ENCODE measurements around the gene MFF.
A peak's percentile ranks its signal among the peaks of the same experiment; 100 is the strongest.

Gene MFF

GRCh38 chr2:227324995-227325838, at the start of gene MFF:
MFF (plus strand) TSS chr2:227325251; CDS start chr2:227330666, 5,415 bp downstream.
- peak; percentile 90 to 91 for DNase-seq (ENCODE audit: low read depth in 2 of 2)

- DNase-seq (ENCODE audit: low read depth in 2 of 2), result no peak
These were observed 44.2 kb upstream of the MFF start for GRCh38 chr2:227280895-227281294.

- DNase-seq (ENCODE audit: low read depth in 2 of 2), result no peak
These were observed 39.3 kb upstream of the MFF start for GRCh38 chr2:227285741-227286236.

GRCh38 chr2:227287771-227288170, 37.3 kb upstream of the MFF start:
- DNase-seq (ENCODE audit: low read depth in 2 of 2), result no peak

- DNase-seq (ENCODE audit: low read depth in 2 of 2), result no peak
These were observed 32.7 kb upstream of the MFF start for GRCh38 chr2:227292314-227292713.

GRCh38 chr2:227293531-227293930, 31.5 kb upstream of the MFF start:
- no peak for DNase-seq (ENCODE audit: low read depth in 2 of 2)

GRCh38 chr2:227295806-227296205, 29.2 kb upstream of the MFF start:
- DNase-seq (ENCODE audit: low read depth in 2 of 2), result no peak

GRCh38 chr2:227296671-227297405, 28.2 kb upstream of the MFF start:
- DNase-seq (ENCODE audit: low read depth in 2 of 2), result no peak

- no peak for DNase-seq (ENCODE audit: low read depth in 2 of 2)
These were observed 23.5 kb upstream of the MFF start for GRCh38 chr2:227301523-227301922.

- DNase-seq (ENCODE audit: low read depth in 2 of 2), result no peak
These were observed 16.3 kb upstream of the MFF start for GRCh38 chr2:227308784-227309183.

GRCh38 chr2:227310756-227311110, 14.3 kb upstream of the MFF start:
- DNase-seq (ENCODE audit: low read depth in 2 of 2), result no peak

- DNase-seq (ENCODE audit: low read depth in 2 of 2), result no peak
These were observed 13.1 kb upstream of the MFF start for GRCh38 chr2:227311861-227312506.

- no peak for DNase-seq (ENCODE audit: low read depth in 2 of 2)
These were observed 12.5 kb upstream of the MFF start for GRCh38 chr2:227312579-227312978.

- no peak for DNase-seq (ENCODE audit: low read depth in 2 of 2)
These were observed 11.7 kb upstream of the MFF start for GRCh38 chr2:227313310-227313709.

- DNase-seq (ENCODE audit: low read depth in 2 of 2), result no peak
These were observed 7.2 kb upstream of the MFF start for GRCh38 chr2:227317834-227318233.

- DNase-seq (ENCODE audit: low read depth in 2 of 2), result no peak
These were observed 4.6 kb upstream of the MFF start for GRCh38 chr2:227320305-227321094.

- DNase-seq (ENCODE audit: low read depth in 2 of 2), result no peak
These were observed 2.4 kb upstream of the MFF start for GRCh38 chr2:227322530-227323205.

- no peak for DNase-seq (ENCODE audit: low read depth in 2 of 2)
These were observed 1.2 kb upstream of the MFF start for GRCh38 chr2:227323818-227324217.

GRCh38 chr2:227324642-227324994, 433 bp upstream of the MFF start:
- peak in 1 of 2 donors; percentile 2 for DNase-seq (ENCODE audit: low read depth in 2 of 2)

GRCh38 chr2:227325839-227326195, 766 bp downstream of the MFF start:
- no peak for DNase-seq (ENCODE audit: low read depth in 2 of 2)

- DNase-seq (ENCODE audit: low read depth in 2 of 2), result no peak
These were observed 1.7 kb downstream of the MFF start for GRCh38 chr2:227326783-227327182.

Data from stimulated activated CD8-positive, alpha-beta memory T cell treated with anti-CD3 and anti-CD28 coated beads, Interleukin-7, amount 100 ng/mL, for 4 hours (primary cell).